Fibroblast of lung (primary cell): ENCODE measurements around the gene PROSER2. TPM values are rescaled to one million over a fixed set of nuclear protein-coding genes. Genes with fewer than 3 reads are reported as not detected.

Experiments used
- DNase-seq, 2 donors: peaks; one replicate each; pipeline versions ENCODE4 v3.0.0 to v3.0.0-alpha.2; 2010; ENCODE audit warnings: low read depth in 2 of 2
- H2AFZ ChIP-seq: 2 replicates; pipeline ENCODE4 v1.5.1; 2012; ENCODE audit warnings: low read length, control low read depth, inconsistent platforms
- H3K27ac ChIP-seq: 2 replicates; pipeline ENCODE4 v1.5.1; 2011; ENCODE audit warnings: low read length, control low read depth; ENCODE audit not compliant: insufficient read depth
- H3K27me3 ChIP-seq: 2 replicates; pipeline ENCODE4 v1.5.1; 2011; ENCODE audit warnings: mild to moderate bottlenecking, low read length; ENCODE audit not compliant: control insufficient read depth, insufficient read depth
- H3K36me3 ChIP-seq: 2 replicates; pipeline ENCODE4 v1.5.1; 2011; ENCODE audit warnings: low read length; ENCODE audit not compliant: control insufficient read depth, insufficient read depth
- H3K4me1 ChIP-seq: 2 replicates; pipeline ENCODE4 v1.5.1; 2011; ENCODE audit warnings: low read length; ENCODE audit not compliant: control insufficient read depth, insufficient read depth; ENCODE audit errors: extremely low read depth
- H3K4me2 ChIP-seq: 2 replicates; pipeline ENCODE4 v1.5.1; 2011; ENCODE audit warnings: low read length, control low read depth; ENCODE audit not compliant: insufficient read depth; ENCODE audit errors: extremely low read depth
- H3K4me3 ChIP-seq, 4 experiments: fragments of 200-600 bp in 1 of 4; sonication (generic) in 1 of 4; replicated peaks in 1 of 4; 2 replicates each; pipeline ENCODE4 v1.5.1; 2011 to 2016; ENCODE audit warnings: low read length in 4 of 4, low read depth in 3 of 4, mild to moderate bottlenecking in 3 of 4, control low read depth in 2 of 4, inconsistent platforms in 1 of 4, mixed read lengths in 1 of 4; ENCODE audit not compliant: insufficient read depth in 1 of 4; ENCODE audit errors: control extremely low read depth in 1 of 4
- H3K79me2 ChIP-seq: 2 replicates; pipeline ENCODE4 v1.5.1; 2012; ENCODE audit warnings: mild to moderate bottlenecking, low read length, inconsistent platforms; ENCODE audit not compliant: control insufficient read depth, insufficient read depth
- H3K9ac ChIP-seq: 2 replicates; pipeline ENCODE4 v1.5.1; 2011; ENCODE audit warnings: mild to moderate bottlenecking, low read length, control low read depth; ENCODE audit not compliant: insufficient read depth
- H3K9me3 ChIP-seq: 2 replicates; pipeline ENCODE4 v1.5.1; 2012; ENCODE audit warnings: low read depth, low read length; ENCODE audit not compliant: control insufficient read depth, insufficient read depth
- H4K20me1 ChIP-seq: 2 replicates; pipeline ENCODE4 v1.5.1; 2011; ENCODE audit warnings: low read length; ENCODE audit not compliant: control insufficient read depth, insufficient read depth; ENCODE audit errors: extremely low read depth
- EZH2 ChIP-seq: IDR thresholded peaks from 2 replicates; pipeline ENCODE4 v1.5.1; 2012; ENCODE audit warnings: low read length, control low read depth, mild to moderate bottlenecking; ENCODE audit errors: missing control alignments
- polyA plus RNA-seq, 2 donors: library from polyadenylated mRNA; depleted of rRNA in 1 of 2; stranded (reverse) in 1 of 2; unstranded in 1 of 2; fragments of >200 nt; gene quantifications; 2 replicates each; pipeline ENCODE4 v1.2.1, GENCODE V29; 2011 to 2012; ENCODE audit warnings: missing spikeins in 1 of 2
- total RNA-seq: library from RNA; depleted of rRNA; stranded (reverse); fragments of >200 nt; gene quantifications from 2 replicates; pipeline ENCODE4 v1.2.1, GENCODE V29; 2014
- TF ChIP-seq, protein P1 (sequence below), 2 donors: IDR thresholded peaks in 1 of 2; conservative IDR thresholded peaks in 1 of 2; 1 replicate in 1 of 2; 2 replicates in 1 of 2; pipeline ENCODE4 v1.5.1; 2011 to 2012; ENCODE audit warnings: low read length in 2 of 2, control low read depth in 1 of 2, inconsistent platforms in 1 of 2, low read depth in 1 of 2, mild to moderate bottlenecking in 1 of 2

Gene PROSER2
- total and polyA plus RNA-seq, 2 donors (not counting 1 experiment from before 2014, with no cell fraction given) = 1.2 to 2.6 TPM

DNA sequence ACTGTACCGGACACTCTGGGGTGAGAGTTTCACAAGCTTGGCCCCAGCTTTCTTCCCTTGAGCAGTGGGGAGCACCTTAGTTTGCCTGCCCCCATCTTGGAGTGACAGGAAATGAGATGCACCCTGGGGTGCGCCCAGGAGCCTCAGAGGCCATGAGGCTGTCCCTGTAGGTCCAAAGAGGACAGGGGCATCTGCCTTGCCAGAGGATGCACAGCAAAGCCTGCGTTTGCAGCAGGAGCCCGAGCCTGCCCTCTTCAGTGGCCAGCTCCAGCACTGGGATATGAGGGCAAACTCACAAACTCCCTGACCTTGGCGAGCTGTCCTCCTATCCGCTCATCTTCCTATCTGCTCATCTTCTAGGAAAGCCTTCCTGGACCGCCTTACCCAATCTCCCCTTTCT lies 79.5 kb downstream of the PROSER2 start:
- H3K79me2 ChIP-seq = no peaks in the 10 kb centered on the region
- H3K4me3 ChIP-seq = no peak overlapping the region
- no peaks in the 10 kb centered on the region for H3K27me3 ChIP-seq
- no peak for TF ChIP-seq EZH2
- TF ChIP-seq, protein P1, sequence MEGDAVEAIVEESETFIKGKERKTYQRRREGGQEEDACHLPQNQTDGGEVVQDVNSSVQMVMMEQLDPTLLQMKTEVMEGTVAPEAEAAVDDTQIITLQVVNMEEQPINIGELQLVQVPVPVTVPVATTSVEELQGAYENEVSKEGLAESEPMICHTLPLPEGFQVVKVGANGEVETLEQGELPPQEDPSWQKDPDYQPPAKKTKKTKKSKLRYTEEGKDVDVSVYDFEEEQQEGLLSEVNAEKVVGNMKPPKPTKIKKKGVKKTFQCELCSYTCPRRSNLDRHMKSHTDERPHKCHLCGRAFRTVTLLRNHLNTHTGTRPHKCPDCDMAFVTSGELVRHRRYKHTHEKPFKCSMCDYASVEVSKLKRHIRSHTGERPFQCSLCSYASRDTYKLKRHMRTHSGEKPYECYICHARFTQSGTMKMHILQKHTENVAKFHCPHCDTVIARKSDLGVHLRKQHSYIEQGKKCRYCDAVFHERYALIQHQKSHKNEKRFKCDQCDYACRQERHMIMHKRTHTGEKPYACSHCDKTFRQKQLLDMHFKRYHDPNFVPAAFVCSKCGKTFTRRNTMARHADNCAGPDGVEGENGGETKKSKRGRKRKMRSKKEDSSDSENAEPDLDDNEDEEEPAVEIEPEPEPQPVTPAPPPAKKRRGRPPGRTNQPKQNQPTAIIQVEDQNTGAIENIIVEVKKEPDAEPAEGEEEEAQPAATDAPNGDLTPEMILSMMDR (conservative IDR thresholded peaks at IDR 0.05 in 1 of 2, IDR thresholded peaks at IDR 0.05 in 1 of 2; ENCODE audit: low read depth in 1 of 2, low read length in 2 of 2) = no peak
- H3K4me1 ChIP-seq = no peaks in the 10 kb centered on the region
- H3K9ac ChIP-seq = no peak overlapping the region
- no peak overlapping the region for H2AFZ ChIP-seq
- no peaks in the 10 kb centered on the region for H3K9me3 ChIP-seq
- H3K27ac ChIP-seq = no peak overlapping the region
- no peak for DNase-seq
- no peaks in the 10 kb centered on the region for H4K20me1 ChIP-seq
- H3K4me2 ChIP-seq = no peak overlapping the region
- H3K36me3 ChIP-seq = no peaks in the 10 kb centered on the region

DNA sequence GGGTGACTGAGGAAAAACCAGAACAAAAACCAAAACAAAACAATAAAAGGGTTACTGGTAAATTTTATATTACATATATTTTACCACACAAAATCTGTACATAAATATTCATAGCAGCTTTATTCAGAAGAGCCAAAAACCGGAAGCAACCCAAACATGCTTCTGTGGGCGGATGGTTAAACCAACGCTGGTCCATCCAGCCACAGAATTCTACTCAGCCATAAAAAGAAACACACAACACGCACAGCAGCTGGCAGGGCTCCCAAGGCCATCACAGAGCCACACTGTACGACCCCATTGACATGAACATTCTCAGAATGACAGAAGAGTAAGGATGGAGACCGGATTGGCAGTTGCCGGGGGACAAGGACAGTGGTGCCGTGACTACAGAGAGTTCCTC lies 83.6 kb downstream of the PROSER2 start:
- H3K4me1 ChIP-seq = no peaks in the 10 kb centered on the region
- no peaks in the 10 kb centered on the region for H4K20me1 ChIP-seq
- no peak overlapping the region for H3K9ac ChIP-seq
- no peaks in the 10 kb centered on the region for H3K9me3 ChIP-seq
- no peak overlapping the region for H3K27ac ChIP-seq
- DNase-seq = no peak
- H2AFZ ChIP-seq = no peak overlapping the region
- TF ChIP-seq EZH2 = no peak
- TF ChIP-seq, protein P1 (conservative IDR thresholded peaks at IDR 0.05 in 1 of 2, IDR thresholded peaks at IDR 0.05 in 1 of 2; ENCODE audit: low read depth in 1 of 2, low read length in 2 of 2) = no peak
- no peak overlapping the region for H3K4me2 ChIP-seq
- H3K36me3 ChIP-seq = no peaks in the 10 kb centered on the region
- H3K4me3 ChIP-seq = no peak overlapping the region
- no peaks in the 10 kb centered on the region for H3K79me2 ChIP-seq
- H3K27me3 ChIP-seq = no peaks in the 10 kb centered on the region

DNA sequence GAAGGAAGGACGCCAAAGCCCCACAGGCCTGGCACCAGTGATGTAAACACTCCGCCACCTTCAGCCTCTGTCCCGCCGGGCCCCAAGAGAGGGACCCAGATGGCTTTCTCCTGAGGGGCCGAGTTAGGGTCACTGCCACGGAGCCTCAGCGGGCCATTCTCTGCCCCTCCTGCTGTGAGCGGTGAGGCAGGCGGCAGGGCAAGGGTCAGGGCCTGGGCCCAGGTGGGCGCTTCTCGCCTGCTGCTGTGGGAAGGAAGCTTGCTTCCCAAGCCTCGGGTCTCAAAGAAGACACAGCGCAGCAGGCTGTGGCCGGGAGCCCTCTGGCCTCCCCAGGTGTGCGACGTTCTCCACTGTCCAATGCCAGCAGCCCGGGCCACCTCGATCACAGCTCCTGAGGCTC lies 84.8 kb downstream of the PROSER2 start:
- H3K79me2 ChIP-seq = no peaks in the 10 kb centered on the region
- no peaks in the 10 kb centered on the region for H3K9me3 ChIP-seq
- no peak for DNase-seq
- no peak overlapping the region for H3K4me2 ChIP-seq
- no peak overlapping the region for H3K27ac ChIP-seq
- TF ChIP-seq EZH2 = no peak
- TF ChIP-seq, protein P1 (conservative IDR thresholded peaks at IDR 0.05 in 1 of 2, IDR thresholded peaks at IDR 0.05 in 1 of 2; ENCODE audit: low read depth in 1 of 2, low read length in 2 of 2) = no peak
- peaks cover 3% of the 10 kb centered on the region for H3K27me3 ChIP-seq
- no peaks in the 10 kb centered on the region for H3K4me1 ChIP-seq
- no peak overlapping the region for H3K4me3 ChIP-seq
- H4K20me1 ChIP-seq = no peaks in the 10 kb centered on the region
- no peak overlapping the region for H3K9ac ChIP-seq
- no peaks in the 10 kb centered on the region for H3K36me3 ChIP-seq
- no peak overlapping the region for H2AFZ ChIP-seq
